K562 (cell line): Measurements from ENCODE around the gene DUSP9. TPM values are rescaled to one million over a fixed set of nuclear protein-coding genes. Genes with fewer than 3 reads are reported as not detected.

Source experiments
- CBFA2T2 ChIP-seq: fragments of 450-650 bp; conservative IDR thresholded peaks from 2 replicates; pipeline ENCODE4 v1.6.1; 2017; ENCODE audit warnings: mild to moderate bottlenecking
- CREB3 ChIP-seq: fragments of 450-650 bp; conservative IDR thresholded peaks from 2 replicates; pipeline ENCODE4 v1.6.1; 2016; ENCODE audit warnings: missing genetic modification characterization, low read depth, mild to moderate bottlenecking, missing compliant biosample characterization, moderate library complexity
- CTCF ChIP-seq, 3 experiments: IDR thresholded peaks in 2 of 3; conservative IDR thresholded peaks in 1 of 3; 2 replicates each; pipeline ENCODE4 v1.5.1; 2011 to 2012; ENCODE audit warnings: low read length in 3 of 3, mild to moderate bottlenecking in 3 of 3, control low read depth in 2 of 3, improper control_type of control experiment in 1 of 3, inconsistent platforms in 1 of 3, low read depth in 1 of 3, mixed read lengths in 1 of 3, moderate library complexity in 1 of 3; ENCODE audit not compliant: insufficient read depth in 2 of 3
- DIDO1 ChIP-seq: fragments of 450-650 bp; IDR thresholded peaks from 2 replicates; pipeline ENCODE4 v1.6.1; 2016; ENCODE audit warnings: low read depth, missing biosample characterization, missing genetic modification characterization
- FOXP1 ChIP-seq: sonication (generic); formaldehyde crosslinking; IDR thresholded peaks from 2 replicates; pipeline ENCODE4 v1.8.0; 2022; ENCODE audit warnings: mild to moderate bottlenecking, missing genetic modification reagents
- HDAC8 ChIP-seq: fragments of 450-650 bp; IDR thresholded peaks from 2 replicates; pipeline ENCODE4 v1.6.1; 2016; ENCODE audit warnings: mild to moderate bottlenecking, missing genetic modification characterization, moderate library complexity, missing compliant biosample characterization
- MIER1 ChIP-seq: fragments of 450-650 bp; IDR thresholded peaks from 2 replicates; pipeline ENCODE4 v1.6.1; 2016; ENCODE audit warnings: antibody characterized with exemption, mild to moderate bottlenecking, low read depth
- TAF15 ChIP-seq: fragments of 200-400 bp; formaldehyde crosslinking; IDR thresholded peaks from 2 replicates; pipeline ENCODE4 v1.6.1; 2017; ENCODE audit warnings: mild to moderate bottlenecking, low read depth, low read length, moderate library complexity
- TEAD1 ChIP-seq, 2 experiments: fragments of 450-650 bp in 1 of 2; sonication (generic) in 1 of 2; formaldehyde crosslinking; IDR thresholded peaks; 2 replicates each; pipeline versions ENCODE4 v1.4.0 to v1.8.0; 2020 to 2022; ENCODE audit warnings: mild to moderate bottlenecking in 2 of 2, missing genetic modification reagents in 1 of 2
- ZBTB17 ChIP-seq: fragments of 450-650 bp; formaldehyde crosslinking; IDR thresholded peaks from 2 replicates; pipeline ENCODE4 v1.4.0; 2020; ENCODE audit warnings: mild to moderate bottlenecking
- ZFX ChIP-seq: sonication (generic); formaldehyde crosslinking; IDR thresholded peaks from 2 replicates; pipeline ENCODE4 v1.8.0; 2022; ENCODE audit warnings: mild to moderate bottlenecking, missing genetic modification reagents, moderate library complexity
- ZNF23 ChIP-seq: fragments of 250-450 bp; sonication (Bioruptor Pico); IDR thresholded peaks from 2 replicates; pipeline ENCODE4 v1.4.0; 2020; ENCODE audit warnings: mild to moderate bottlenecking
- ZNF253 ChIP-seq: fragments of 250-450 bp; sonication (Bioruptor Pico); conservative IDR thresholded peaks from 2 replicates; pipeline ENCODE4 v1.6.1; 2021; ENCODE audit warnings: mild to moderate bottlenecking
- ZNF282 ChIP-seq: sonication (generic); formaldehyde crosslinking; IDR thresholded peaks from 2 replicates; pipeline ENCODE4 v1.8.1; 2023; ENCODE audit warnings: missing genetic modification reagents
- ZNF584 ChIP-seq: fragments of 200-800 bp; sonication (Bioruptor generic); IDR thresholded peaks from 2 replicates; pipeline ENCODE4 v1.6.1; 2016; ENCODE audit warnings: low read depth, mild to moderate bottlenecking, missing genetic modification characterization, missing compliant biosample characterization
- polyA plus RNA-seq, 8 experiments: library from polyadenylated mRNA; depleted of rRNA in 4 of 8; stranded (reverse) in 5 of 8; unstranded in 3 of 8; fragments of >200 nt; fragmentation: Nextera tagmentation in 2 of 8; fragmentation: Illumina TruSeq in 1 of 8; extraction: Ambion mirVana in 2 of 8; extraction: Trizol in 1 of 8; gene quantifications; 2 replicates each; pipeline versions ENCODE4 v1.2.1 to v1.2.3, GENCODE V29; 2011 to 2014; ENCODE audit warnings: inconsistent platforms in 1 of 8, missing spikeins in 1 of 8
- total RNA-seq, 7 experiments: library from RNA; depleted of rRNA in 6 of 7; stranded (reverse); fragments of >200 nt in 6 of 7; fragmentation: Illumina TruSeq in 2 of 7; extraction: Trizol in 2 of 7; gene quantifications; 2 replicates each; pipeline versions ENCODE4 v1.2.1 to v1.2.3, GENCODE V29; 2011 to 2021; ENCODE audit warnings: low replicate concordance in 1 of 7

The DUSP9 gene
- total and polyA plus RNA-seq, 9 of the 15 experiments (the other 6 are each of a cell fraction or from before 2014, with no cell fraction given) = 0.11 to 14.1 (median 5.5) TPM

DNA sequence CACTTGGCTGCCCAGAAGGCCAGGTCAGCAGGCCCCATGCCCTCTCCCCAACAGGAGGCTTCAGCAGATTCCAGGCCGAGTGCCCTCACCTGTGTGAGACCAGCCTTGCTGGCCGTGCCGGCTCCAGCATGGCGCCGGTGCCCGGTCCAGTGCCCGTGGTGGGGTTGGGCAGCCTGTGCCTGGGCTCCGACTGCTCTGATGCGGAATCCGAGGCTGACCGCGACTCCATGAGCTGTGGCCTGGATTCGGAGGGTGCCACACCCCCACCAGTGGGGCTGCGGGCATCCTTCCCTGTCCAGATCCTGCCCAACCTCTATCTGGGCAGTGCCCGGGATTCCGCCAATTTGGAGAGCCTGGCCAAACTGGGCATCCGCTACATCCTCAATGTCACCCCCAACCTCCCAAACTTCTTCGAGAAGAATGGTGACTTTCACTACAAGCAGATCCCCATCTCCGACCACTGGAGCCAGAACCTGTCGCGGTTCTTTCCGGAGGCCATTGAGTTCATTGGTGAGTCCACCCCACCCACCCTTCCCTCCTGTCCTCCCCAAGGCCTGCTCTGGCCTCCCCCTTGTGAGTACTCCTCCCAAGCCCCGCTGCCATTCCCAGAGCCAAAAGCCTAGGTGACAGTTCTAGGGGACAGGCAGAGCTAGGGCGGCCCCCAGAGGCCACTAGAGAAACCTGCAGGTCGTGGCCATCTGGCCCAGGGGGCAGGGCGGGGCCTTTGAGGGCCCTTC lies 2.3 kb downstream of the DUSP9 start (continued):
- TF ChIP-seq CREB3 (tag) = no peak
- no peak for TF ChIP-seq ZBTB17
- TF ChIP-seq ZNF282 (CRISPR knock-in tag) = no peak
- no peak for TF ChIP-seq CBFA2T2
- no peak for TF ChIP-seq ZNF584 (CRISPR knock-in tag)
- no peak for TF ChIP-seq TEAD1 (CRISPR knock-in tag; IDR thresholded peaks at IDR 0.05)
- no peak for TF ChIP-seq ZFX (CRISPR knock-in tag)
- no peak for TF ChIP-seq ZNF253 (CRISPR knock-in tag)
- peak; percentile 66 to 90 (median 77) for TF ChIP-seq CTCF (IDR thresholded peaks at IDR 0.05 in 2 of 3, conservative IDR thresholded peaks at IDR 0.05 in 1 of 3; ENCODE audit: insufficient read depth in 2 of 3, low read depth in 1 of 3, low read length in 3 of 3)
- no peak for TF ChIP-seq ZNF23 (CRISPR knock-in tag)
- TF ChIP-seq HDAC8 (tag) = no peak
- no peak for TF ChIP-seq MIER1
- no peak for TF ChIP-seq TAF15
- TF ChIP-seq FOXP1 (CRISPR knock-in tag) = no peak
- TF ChIP-seq DIDO1 = no peak
